ENCODE data around the gene PPIL1. TPM values are rescaled to one million over a fixed set of nuclear protein-coding genes. Genes with fewer than 3 reads are reported as not detected.

Gene PPIL1
- total and polyA plus RNA-seq, 2 of the 8 experiments (the other 6 are each of a cell fraction or from before 2014, with no cell fraction given): 83.7 to 86.5 TPM

GRCh38 chr6:36805917-36806316, 68.7 kb downstream of the PPIL1 start:
- TF ChIP-seq CTCF (IDR thresholded peaks at IDR 0.05; ENCODE audit: control extremely low read depth in 1 of 3, insufficient read depth in 1 of 3, low read depth in 1 of 3, low read length in 3 of 3) (peak; percentile 38 to 48 (median 42)), POLR2AphosphoS5 (IDR thresholded peaks at IDR 0.05; ENCODE audit: low read depth, low read length) (no peak), RAD21 (IDR thresholded peaks at IDR 0.05 in 1 of 2, conservative IDR thresholded peaks at IDR 0.05 in 1 of 2; ENCODE audit: low read depth in 2 of 2, low read length in 2 of 2) (peak; percentile 26 to 51; a peak in 3 of 4 replicates)
- Histone ChIP-seq H2BK15ac (ENCODE audit: low read length) (no peak overlapping the region), H2BK5ac (ENCODE audit: low read depth, low read length) (no peak overlapping the region), H2BK12ac (ENCODE audit: low read depth, low read length) (no peak overlapping the region), H3K4me3 (ENCODE audit: extremely low read depth in 1 of 4, insufficient read depth in 2 of 4, low read depth in 3 of 4, low read length in 4 of 4) (no peak overlapping the region), H3K9ac (replicated peaks in 1 of 4; ENCODE audit: extremely low read depth in 1 of 4, low read depth in 3 of 4, low read length in 3 of 4) (no peak overlapping the region), H3K79me1 (ENCODE audit: low read depth, low read length) (no peaks in the 10 kb centered on the region), H3K27me3 (replicated peaks in 1 of 4; ENCODE audit: control insufficient read depth in 3 of 4, extremely low read depth in 1 of 4, insufficient read depth in 3 of 4, low read length in 3 of 4) (no peaks in the 10 kb centered on the region; a peak in 2 of 7 replicates), H2BK20ac (ENCODE audit: low read length) (no peak overlapping the region), H3K18ac (ENCODE audit: extremely low read depth, low read length) (no peak overlapping the region), H3K14ac (ENCODE audit: insufficient read length) (no peak overlapping the region), H3K79me2 (ENCODE audit: control insufficient read depth in 1 of 2, insufficient read depth in 2 of 2, low read length in 2 of 2) (no peaks in the 10 kb centered on the region), H3K27ac (ENCODE audit: low read depth, low read length) (no peak overlapping the region), H3K56ac (replicated peaks; ENCODE audit: insufficient read length, low read depth, low read length) (no peak overlapping the region), H3K4ac (replicated peaks; ENCODE audit: insufficient read length, low read depth, low read length) (no peak overlapping the region), H2BK120ac (replicated peaks; ENCODE audit: low read depth, low read length) (no peak overlapping the region), H3K23ac (ENCODE audit: insufficient read length) (no peak overlapping the region), H3K4me2 (ENCODE audit: insufficient read depth in 1 of 2, low read depth in 2 of 2, low read length in 2 of 2) (no peak overlapping the region), H4K5ac (ENCODE audit: insufficient read length, low read depth, low read length) (no peak overlapping the region), H3K9me3 (ENCODE audit: insufficient read depth in 2 of 2, low read depth in 1 of 2, low read length in 1 of 2) (no peaks in the 10 kb centered on the region), H2AK5ac (ENCODE audit: low read depth, low read length) (no peak overlapping the region), H3K36me3 (ENCODE audit: control insufficient read depth in 2 of 4, insufficient read depth in 4 of 4, low read length in 3 of 4) (no peaks in the 10 kb centered on the region; a peak in 1 of 8 replicates), H3K23me2 (ENCODE audit: low read depth, low read length) (no peaks in the 10 kb centered on the region), H4K91ac (replicated peaks; ENCODE audit: insufficient read length, low read length) (no peak overlapping the region), H2AFZ (ENCODE audit: low read length) (no peak overlapping the region), H3K4me1 (replicated peaks in 1 of 4; ENCODE audit: control insufficient read depth in 3 of 4, insufficient read depth in 4 of 4, low read length in 3 of 4) (peaks cover 3 to 21% (median 4%) of the 10 kb centered on the region in 4 experiments; a peak in 4 of 7 replicates), H4K20me1 (replicated peaks in 1 of 2; ENCODE audit: control insufficient read depth in 1 of 2, insufficient read depth in 2 of 2, low read length in 2 of 2) (no peaks in the 10 kb centered on the region), H4K8ac (ENCODE audit: extremely low read depth, insufficient read depth, low read length) (no peak overlapping the region)
- POLR2A ChIA-PET (ENCODE audit: partially characterized antibody): interaction anchor here (0.8 to 1.8 kb wide), 3 partner anchors 10 to 35 kb away, joined by 3 to 4 read pairs (median 3); no protein-coding TSS in a partner anchor
- FAIRE-seq (no peak), DNase-seq (ENCODE audit: low read depth in 1 of 2, low spot score in 2 of 2) (no peak)
- CTCF ChIA-PET (ENCODE audit: partially characterized antibody): interaction anchor here (0.7 to 3.4 kb wide), 20 partner anchors 9 to 69 kb away, joined by 3 to 24 read pairs (median 3); partner anchors contain the start of gene PPIL1
- WGBS, 2 experiments (ENCODE audit: extremely low coverage in 1 of 2, insufficient coverage in 1 of 2, insufficient read length in 1 of 2, insufficient replicate concordance in 2 of 2, low coverage in 1 of 2, low lambda C conversion rate in 2 of 2, missing lambda C conversion rate in 1 of 2): 66% methylated on average over 8 of the region's 8 CpGs; no CpG with 5 or more reads in 1 of the 2 experiments
